OCI-LY1 (cell line): ENCODE data around the gene CNDP1.

Experiments used
- H2AFZ ChIP-seq: fragments of 200-600 bp; sonication (generic), shearing (Covaris generic); 2 replicates; pipeline ENCODE4 v1.6.0; 2014; ENCODE audit warnings: antibody characterized with exemption, mild to moderate bottlenecking, low read length
- H3F3A ChIP-seq: fragments of 200-600 bp; sonication (generic), shearing (Covaris generic); 2 replicates; pipeline ENCODE4 v1.6.0; 2014; ENCODE audit warnings: mild to moderate bottlenecking, antibody characterized with exemption, low read length, moderate library complexity; ENCODE audit not compliant: insufficient read depth
- H3K27ac ChIP-seq: fragments of 200-600 bp; sonication (generic); 2 replicates; pipeline ENCODE4 v1.5.1; 2014; ENCODE audit warnings: low read length, mixed run types, mild to moderate bottlenecking, low read depth; ENCODE audit not compliant: poor library complexity, severe bottlenecking
- H3K27me3 ChIP-seq: fragments of 200-600 bp; sonication (generic); 2 replicates; pipeline ENCODE4 v1.6.0; 2014; ENCODE audit warnings: antibody characterized with exemption, mild to moderate bottlenecking, low read length, moderate library complexity; ENCODE audit not compliant: insufficient read depth
- H3K36me3 ChIP-seq: fragments of 200-600 bp; sonication (generic); 2 replicates; pipeline ENCODE4 v1.6.1; 2014; ENCODE audit warnings: mild to moderate bottlenecking, antibody characterized with exemption, low read length, moderate library complexity, mixed read lengths; ENCODE audit not compliant: insufficient read depth
- H3K4me1 ChIP-seq: fragments of 200-600 bp; sonication (generic); 2 replicates; pipeline ENCODE4 v1.5.1; 2014; ENCODE audit warnings: mild to moderate bottlenecking, low read length, moderate library complexity; ENCODE audit not compliant: insufficient read depth, severe bottlenecking
- H3K4me2 ChIP-seq: fragments of 200-600 bp; sonication (generic), shearing (Covaris generic); 2 replicates; pipeline ENCODE4 v1.6.1; 2014; ENCODE audit warnings: low read length
- H3K4me3 ChIP-seq: fragments of 200-600 bp; sonication (generic); 2 replicates; pipeline ENCODE4 v1.5.1; 2014; ENCODE audit warnings: low read length, low read depth, mild to moderate bottlenecking, mixed read lengths; ENCODE audit not compliant: poor library complexity, severe bottlenecking
- H3K79me2 ChIP-seq: fragments of 200-600 bp; shearing (Covaris generic); 2 replicates; pipeline ENCODE4 v1.6.1; 2016; ENCODE audit warnings: mixed run types, low read length, mixed read lengths; ENCODE audit not compliant: insufficient read depth
- H3K9ac ChIP-seq: fragments of 200-600 bp; sonication (generic), shearing (Covaris generic); 2 replicates; pipeline ENCODE4 v1.6.1; 2014; ENCODE audit warnings: mild to moderate bottlenecking, low read length, mixed read lengths
- H3K9me2 ChIP-seq: fragments of 200-600 bp; sonication (generic), shearing (Covaris generic); 2 replicates; pipeline ENCODE4 v1.6.1; 2014; ENCODE audit warnings: low read depth, mild to moderate bottlenecking, low read length, mixed read lengths
- H3K9me3 ChIP-seq: fragments of 200-600 bp; shearing (Covaris generic); 2 replicates; pipeline ENCODE4 v1.6.1; 2014; ENCODE audit warnings: low read length, mixed read lengths
- H4K20me1 ChIP-seq: fragments of 200-600 bp; sonication (generic), shearing (Covaris generic); 2 replicates; pipeline ENCODE4 v1.6.0; 2016; ENCODE audit warnings: mild to moderate bottlenecking, low read length; ENCODE audit not compliant: insufficient read depth
- EZH2 ChIP-seq: fragments of 200-600 bp; sonication (generic), shearing (Covaris generic); IDR thresholded peaks from 2 replicates; pipeline ENCODE4 v1.8.0; 2017; ENCODE audit warnings: borderline replicate concordance, mixed run types, mild to moderate bottlenecking, antibody characterized with exemption, low read length, moderate library complexity, mixed read lengths
- TF ChIP-seq, protein P1 (sequence below): fragments of 200-600 bp; sonication (generic), shearing (Covaris generic); IDR thresholded peaks from 2 replicates; pipeline ENCODE4 v1.5.1; 2017; ENCODE audit warnings: mild to moderate bottlenecking, antibody characterized with exemption, low read length, moderate library complexity, mixed read lengths

Gene CNDP1

DNA sequence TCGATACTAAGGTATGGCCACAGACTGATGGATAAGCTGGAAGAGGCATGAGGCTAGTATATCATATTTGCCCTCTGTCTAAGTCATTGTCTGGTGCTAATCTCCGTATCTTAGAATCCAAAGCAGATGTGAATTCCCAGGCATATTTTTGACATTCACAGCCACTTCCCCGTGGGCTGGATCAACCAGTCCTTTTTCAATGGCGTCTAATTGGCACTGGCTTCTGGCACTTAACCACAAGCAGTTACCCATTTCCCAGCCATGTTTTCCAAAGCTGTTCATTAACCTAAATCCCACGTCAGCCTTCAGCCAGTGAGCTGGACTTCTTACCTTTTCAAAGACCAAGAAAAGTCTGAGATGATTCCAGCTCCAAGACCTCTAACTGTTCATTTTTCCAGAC lies 42.7 kb downstream of the CNDP1 start:
- no peaks in the 10 kb centered on the region for H4K20me1 ChIP-seq
- H3K4me1 ChIP-seq = no peaks in the 10 kb centered on the region
- TF ChIP-seq, protein P1, sequence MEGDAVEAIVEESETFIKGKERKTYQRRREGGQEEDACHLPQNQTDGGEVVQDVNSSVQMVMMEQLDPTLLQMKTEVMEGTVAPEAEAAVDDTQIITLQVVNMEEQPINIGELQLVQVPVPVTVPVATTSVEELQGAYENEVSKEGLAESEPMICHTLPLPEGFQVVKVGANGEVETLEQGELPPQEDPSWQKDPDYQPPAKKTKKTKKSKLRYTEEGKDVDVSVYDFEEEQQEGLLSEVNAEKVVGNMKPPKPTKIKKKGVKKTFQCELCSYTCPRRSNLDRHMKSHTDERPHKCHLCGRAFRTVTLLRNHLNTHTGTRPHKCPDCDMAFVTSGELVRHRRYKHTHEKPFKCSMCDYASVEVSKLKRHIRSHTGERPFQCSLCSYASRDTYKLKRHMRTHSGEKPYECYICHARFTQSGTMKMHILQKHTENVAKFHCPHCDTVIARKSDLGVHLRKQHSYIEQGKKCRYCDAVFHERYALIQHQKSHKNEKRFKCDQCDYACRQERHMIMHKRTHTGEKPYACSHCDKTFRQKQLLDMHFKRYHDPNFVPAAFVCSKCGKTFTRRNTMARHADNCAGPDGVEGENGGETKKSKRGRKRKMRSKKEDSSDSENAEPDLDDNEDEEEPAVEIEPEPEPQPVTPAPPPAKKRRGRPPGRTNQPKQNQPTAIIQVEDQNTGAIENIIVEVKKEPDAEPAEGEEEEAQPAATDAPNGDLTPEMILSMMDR = no peak
- no peak for TF ChIP-seq EZH2
- no peaks in the 10 kb centered on the region for H3K79me2 ChIP-seq
- H3F3A ChIP-seq = no peaks in the 10 kb centered on the region
- H3K4me2 ChIP-seq = no peak overlapping the region
- no peak overlapping the region for H3K27ac ChIP-seq
- H3K9me2 ChIP-seq = no peaks in the 10 kb centered on the region
- H3K27me3 ChIP-seq = no peaks in the 10 kb centered on the region
- H3K36me3 ChIP-seq = no peaks in the 10 kb centered on the region
- H3K4me3 ChIP-seq = no peak overlapping the region
- no peak overlapping the region for H3K9ac ChIP-seq
- no peak overlapping the region for H2AFZ ChIP-seq
- H3K9me3 ChIP-seq = no peaks in the 10 kb centered on the region

DNA sequence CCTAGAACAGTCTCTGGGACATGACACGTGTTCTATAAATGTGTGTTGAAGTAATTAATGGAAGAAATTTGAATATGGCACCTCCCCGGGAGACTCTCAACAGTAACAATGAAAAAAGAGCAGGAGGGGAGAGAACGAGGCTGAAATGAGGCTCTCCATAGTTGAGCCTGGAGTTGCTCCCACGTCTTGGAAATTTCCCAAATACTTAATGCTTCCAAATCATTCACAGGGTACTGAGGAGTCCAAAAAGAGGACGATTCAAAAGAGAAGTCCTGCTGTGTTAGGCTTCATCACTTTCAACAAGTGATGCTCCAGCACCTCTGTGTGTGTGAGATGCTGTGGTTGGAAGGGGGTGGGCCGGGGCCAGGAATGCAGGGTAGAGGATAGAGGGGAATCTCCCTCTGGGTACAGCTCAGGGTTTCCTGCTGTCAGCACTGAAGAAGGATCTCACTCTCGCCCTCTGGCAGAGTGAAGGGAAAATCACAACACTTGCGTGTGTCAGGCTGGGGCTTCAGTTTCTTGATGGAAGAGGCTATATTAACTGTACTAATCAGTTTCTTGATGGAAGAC lies 45.3 kb downstream of the CNDP1 start:
- H4K20me1 ChIP-seq = no peaks in the 10 kb centered on the region
- H3K9me3 ChIP-seq = no peaks in the 10 kb centered on the region
- H3K27ac ChIP-seq = no peak overlapping the region
- no peak overlapping the region for H3K9ac ChIP-seq
- no peaks in the 10 kb centered on the region for H3K79me2 ChIP-seq
- TF ChIP-seq, protein P1 = no peak
- TF ChIP-seq EZH2 = no peak
- H3K4me2 ChIP-seq = no peak overlapping the region
- no peaks in the 10 kb centered on the region for H3K36me3 ChIP-seq
- H3K27me3 ChIP-seq = no peaks in the 10 kb centered on the region
- H3K9me2 ChIP-seq = no peaks in the 10 kb centered on the region
- H3K4me3 ChIP-seq = no peak overlapping the region
- H3K4me1 ChIP-seq = no peaks in the 10 kb centered on the region
- H3F3A ChIP-seq = no peaks in the 10 kb centered on the region
- no peak overlapping the region for H2AFZ ChIP-seq

DNA sequence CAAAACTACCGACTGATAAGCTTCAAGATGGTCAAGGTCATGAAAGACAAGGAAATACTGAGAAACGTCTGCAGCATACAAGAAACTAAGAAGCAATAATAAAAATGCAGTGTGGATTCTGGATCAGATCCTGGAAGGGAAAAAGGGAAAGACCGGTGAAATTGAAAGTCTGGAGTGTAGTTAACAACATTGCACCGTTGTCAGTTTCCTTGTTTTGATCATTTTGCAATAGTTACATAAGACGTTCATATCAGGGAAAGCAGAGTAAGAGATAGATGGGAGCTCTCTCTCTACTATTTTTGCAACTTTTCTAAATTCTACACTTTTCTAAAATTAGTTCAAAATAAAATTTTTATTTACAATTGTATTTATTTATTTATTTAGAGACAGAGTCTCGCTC lies 48.3 kb downstream of the CNDP1 start:
- Histone ChIP-seq H3K79me2 (no peaks in the 10 kb centered on the region), H2AFZ (no peak overlapping the region), H3K9me2 (no peaks in the 10 kb centered on the region), H3K4me3 (no peak overlapping the region), H3K4me2 (no peak overlapping the region), H3K4me1 (no peaks in the 10 kb centered on the region), H3K27me3 (no peaks in the 10 kb centered on the region), H3K27ac (no peak overlapping the region), H3K9me3 (no peaks in the 10 kb centered on the region), H3K36me3 (no peaks in the 10 kb centered on the region), H3K9ac (no peak overlapping the region), H3F3A (no peaks in the 10 kb centered on the region), H4K20me1 (no peaks in the 10 kb centered on the region)
- TF ChIP-seq, protein P1 = no peak
- no peak for TF ChIP-seq EZH2
